LNCAP (cell line): ENCODE results near the gene ZMYM3.

Source experiments
- CTCF ChIP-seq: fragments of 450-650 bp; IDR thresholded peaks from 2 replicates; pipeline ENCODE4 v1.5.1; 2017; ENCODE audit warnings: mild to moderate bottlenecking

ZMYM3 gene

DNA sequence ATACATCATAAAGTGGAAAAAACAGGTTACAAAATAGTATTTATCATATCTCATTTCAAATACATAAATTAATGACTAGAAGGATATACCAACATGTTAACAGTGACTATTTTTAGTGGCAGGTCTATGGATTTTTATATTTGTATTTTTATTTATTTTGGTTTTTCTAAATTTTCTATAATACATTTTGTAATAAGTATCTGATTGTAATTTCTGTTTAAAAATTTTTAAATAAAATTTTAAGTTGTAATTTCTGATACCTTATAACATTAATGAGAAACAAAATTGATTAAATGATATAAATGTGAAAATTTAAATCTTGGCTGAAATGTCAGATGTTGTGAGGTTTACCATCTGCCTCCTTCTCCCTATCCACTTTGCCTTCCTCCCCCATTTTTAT is 32.0 kb upstream of the ZMYM3 start:
- no peak for TF ChIP-seq CTCF

- TF ChIP-seq CTCF = no peak
Measured at GRCh38 chrX:71283403-71284143, 29.6 kb upstream of the ZMYM3 start, which contains the start of gene NONO. NONO (plus strand) TSS chrX:71283635; CDS start chrX:71290638, 7,003 bp downstream.

- no peak for TF ChIP-seq CTCF
Measured at GRCh38 chrX:71282514-71283402, 28.8 kb upstream of the ZMYM3 start.

DNA sequence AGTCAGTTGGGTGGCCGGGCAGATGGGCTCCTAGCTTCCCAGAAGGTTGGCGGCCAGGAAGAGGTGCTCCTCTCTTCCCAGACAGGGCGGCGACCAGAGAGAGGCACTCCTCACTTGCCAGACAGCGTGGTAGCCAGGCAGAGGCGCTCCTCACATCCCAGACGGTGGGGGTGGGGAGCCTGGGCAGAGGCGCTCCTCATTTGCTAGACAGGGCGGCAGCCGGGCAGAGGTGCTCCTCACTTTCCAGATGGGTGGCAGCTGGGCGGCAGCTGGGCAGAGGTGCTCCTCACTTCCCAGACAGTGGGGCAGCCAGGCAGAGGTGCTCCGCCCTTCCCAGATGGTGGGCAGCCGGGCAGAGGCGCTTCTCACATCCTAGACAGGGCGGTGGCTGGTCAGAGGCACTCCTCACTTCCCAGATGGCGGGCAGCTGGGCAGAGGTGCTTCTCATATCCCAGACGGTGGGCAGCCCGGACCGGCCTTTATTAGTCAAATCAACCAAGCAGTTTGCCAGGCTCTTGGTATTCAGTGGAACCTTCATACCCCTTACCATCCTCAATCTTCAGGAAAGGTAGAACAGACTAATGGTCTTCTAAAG is 16.0 kb upstream of the ZMYM3 start:
- TF ChIP-seq CTCF = no peak

- no peak for TF ChIP-seq CTCF
Measured at GRCh38 chrX:71256856-71257255, 2.9 kb upstream of the ZMYM3 start.

DNA sequence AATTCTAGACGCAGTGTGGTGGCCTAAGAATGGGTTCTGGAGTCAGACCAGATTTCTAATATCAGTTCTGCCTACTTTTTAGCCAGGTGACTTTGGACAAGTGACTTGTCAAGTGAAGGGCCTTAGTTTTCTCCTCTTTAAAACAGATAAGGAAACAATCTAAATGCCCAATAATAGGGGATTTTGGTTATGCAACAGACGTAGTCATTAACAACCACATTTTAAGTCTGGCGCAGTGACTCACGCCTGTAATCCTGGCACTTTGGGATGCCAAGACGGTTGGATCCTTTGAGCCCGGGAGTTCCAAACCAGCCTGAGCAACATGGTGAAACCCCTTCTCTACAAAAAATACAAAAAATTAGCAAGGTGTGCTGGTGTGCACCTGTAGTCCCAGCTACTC is 2.1 kb upstream of the ZMYM3 start:
- TF ChIP-seq CTCF = no peak

GRCh38 chrX:71253253-71254091 is 468 bp downstream of the ZMYM3 start:
- TF ChIP-seq CTCF = peak; percentile 37; the same call in 1 of the 2 replicates
